Measurements from ENCODE around the gene FRZB.

GRCh38 chr2:182792441-182792840 is 74.0 kb downstream of the FRZB start:
- TF ChIP-seq CTCF (IDR thresholded peaks at IDR 0.05) (no peak), SIN3A (IDR thresholded peaks at IDR 0.05; ENCODE audit: borderline replicate concordance, insufficient read depth, low read depth, low read length) (no peak)

All from Panc1 (cell line).